Testis (tissue), 3 donors: ENCODE results near the gene AVL9. TPM values are rescaled to one million over a fixed set of nuclear protein-coding genes. Genes with fewer than 3 reads are reported as not detected.

Experiments used
- DNase-seq: peaks from one replicate; pipeline ENCODE4 v3.0.0-alpha.2; 2019
- H3K27ac ChIP-seq, 2 donors: fragments of 200-600 bp; sonication (generic); one replicate each; pipeline ENCODE4 v1.5.1; 2019
- H3K27me3 ChIP-seq: fragments of 200-600 bp; sonication (generic); one replicate; pipeline ENCODE4 v1.5.1; 2019
- H3K36me3 ChIP-seq: fragments of 200-600 bp; sonication (generic); one replicate; pipeline ENCODE4 v1.5.1; 2017; ENCODE audit warnings: low read depth; ENCODE audit errors: missing control alignments
- H3K4me1 ChIP-seq: fragments of 200-600 bp; sonication (generic); one replicate; pipeline ENCODE4 v1.5.1; 2019
- H3K4me3 ChIP-seq, 2 donors: fragments of 200-600 bp; sonication (generic); one replicate each; pipeline ENCODE4 v1.5.1; 2017 to 2019
- H3K9me3 ChIP-seq: fragments of 200-600 bp; sonication (generic); one replicate; pipeline ENCODE4 v1.5.1; 2017
- POLR2A ChIP-seq: fragments of 450-650 bp; IDR thresholded peaks from one replicate; pipeline ENCODE4 v1.6.1; 2017; ENCODE audit warnings: antibody characterized with exemption, mild to moderate bottlenecking, moderate library complexity
- WGBS, 2 donors: methylation state at CpG; one replicate each; pipeline ENCODE4 v1.1.5; 2018; 5-methylcytosine and 5-hydroxymethylcytosine counted together
- intact Hi-C: fragments of 100-400 bp; cut with DNase I; formaldehyde crosslinking; loops from one replicate; pipeline ENCODE4 v1.15.1; 2023; ENCODE audit warnings: low total_unique reads
- polyA plus RNA-seq: library from polyadenylated mRNA; stranded (reverse); fragments of 350-450 nt; fragmentation: Illumina TruSeq; extraction: RNeasy Lipid Tissue Mini Kit (QIAGEN cat#74804); gene quantifications from one replicate; pipeline ENCODE4 v1.2.3, GENCODE V29; 2014; ENCODE audit warnings: low read depth, low replicate concordance; ENCODE audit not compliant: insufficient read depth
- total RNA-seq, 2 donors: library from RNA; depleted of rRNA; stranded (reverse); fragments of >200 nt; gene quantifications; one replicate each; pipeline ENCODE4 v1.2.3, GENCODE V29; 2016
- TF ChIP-seq, protein P1 (sequence below), 3 experiments: fragments of 450-650 bp in 2 of 3; fragments of 200-600 bp in 1 of 3; sonication (generic) in 1 of 3; IDR thresholded peaks; one replicate each; pipeline ENCODE4 v1.5.1; 2016 to 2019; ENCODE audit warnings: antibody characterized with exemption in 3 of 3, mild to moderate bottlenecking in 2 of 3, moderate library complexity in 1 of 3

Gene AVL9
- total and polyA plus RNA-seq, 3 donors from 2014 or later = 27.5 to 49.1 (median 46.8) TPM

- intact Hi-C loops = no loop called here
- Histone ChIP-seq H3K9me3 (no peaks in the 10 kb centered on the region), H3K4me3 (no peak overlapping the region)
Measured at GRCh38 chr7:32605032-32605431, 109.7 kb downstream of the AVL9 start.

GRCh38 chr7:32609463-32609862 is 114.2 kb downstream of the AVL9 start:
- TF ChIP-seq, protein P1, sequence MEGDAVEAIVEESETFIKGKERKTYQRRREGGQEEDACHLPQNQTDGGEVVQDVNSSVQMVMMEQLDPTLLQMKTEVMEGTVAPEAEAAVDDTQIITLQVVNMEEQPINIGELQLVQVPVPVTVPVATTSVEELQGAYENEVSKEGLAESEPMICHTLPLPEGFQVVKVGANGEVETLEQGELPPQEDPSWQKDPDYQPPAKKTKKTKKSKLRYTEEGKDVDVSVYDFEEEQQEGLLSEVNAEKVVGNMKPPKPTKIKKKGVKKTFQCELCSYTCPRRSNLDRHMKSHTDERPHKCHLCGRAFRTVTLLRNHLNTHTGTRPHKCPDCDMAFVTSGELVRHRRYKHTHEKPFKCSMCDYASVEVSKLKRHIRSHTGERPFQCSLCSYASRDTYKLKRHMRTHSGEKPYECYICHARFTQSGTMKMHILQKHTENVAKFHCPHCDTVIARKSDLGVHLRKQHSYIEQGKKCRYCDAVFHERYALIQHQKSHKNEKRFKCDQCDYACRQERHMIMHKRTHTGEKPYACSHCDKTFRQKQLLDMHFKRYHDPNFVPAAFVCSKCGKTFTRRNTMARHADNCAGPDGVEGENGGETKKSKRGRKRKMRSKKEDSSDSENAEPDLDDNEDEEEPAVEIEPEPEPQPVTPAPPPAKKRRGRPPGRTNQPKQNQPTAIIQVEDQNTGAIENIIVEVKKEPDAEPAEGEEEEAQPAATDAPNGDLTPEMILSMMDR (IDR thresholded peaks at IDR 0.05) = no peak
- TF ChIP-seq POLR2A = no peak
- intact Hi-C loops = no loop called here
- Histone ChIP-seq H3K36me3 (no peaks in the 10 kb centered on the region), H3K9me3 (no peaks in the 10 kb centered on the region), H3K27me3 (no peaks in the 10 kb centered on the region), H3K27ac (no peak overlapping the region), H3K4me3 (no peak overlapping the region), H3K4me1 (no peaks in the 10 kb centered on the region)
- no peak for DNase-seq
- WGBS, 2 donors = 61 to 64% methylated on average over 4 of the region's 4 CpGs

More at GRCh38 chr7:32605032-32605431, 109.7 kb downstream of the AVL9 start:
- DNase-seq = no peak
- no peaks in the 10 kb centered on the region for H3K36me3 ChIP-seq
- no peak overlapping the region for H3K27ac ChIP-seq
- no peaks in the 10 kb centered on the region for H3K4me1 ChIP-seq
- TF ChIP-seq POLR2A = no peak
- TF ChIP-seq, protein P1 (IDR thresholded peaks at IDR 0.05) = no peak
- no peaks in the 10 kb centered on the region for H3K27me3 ChIP-seq

DNA sequence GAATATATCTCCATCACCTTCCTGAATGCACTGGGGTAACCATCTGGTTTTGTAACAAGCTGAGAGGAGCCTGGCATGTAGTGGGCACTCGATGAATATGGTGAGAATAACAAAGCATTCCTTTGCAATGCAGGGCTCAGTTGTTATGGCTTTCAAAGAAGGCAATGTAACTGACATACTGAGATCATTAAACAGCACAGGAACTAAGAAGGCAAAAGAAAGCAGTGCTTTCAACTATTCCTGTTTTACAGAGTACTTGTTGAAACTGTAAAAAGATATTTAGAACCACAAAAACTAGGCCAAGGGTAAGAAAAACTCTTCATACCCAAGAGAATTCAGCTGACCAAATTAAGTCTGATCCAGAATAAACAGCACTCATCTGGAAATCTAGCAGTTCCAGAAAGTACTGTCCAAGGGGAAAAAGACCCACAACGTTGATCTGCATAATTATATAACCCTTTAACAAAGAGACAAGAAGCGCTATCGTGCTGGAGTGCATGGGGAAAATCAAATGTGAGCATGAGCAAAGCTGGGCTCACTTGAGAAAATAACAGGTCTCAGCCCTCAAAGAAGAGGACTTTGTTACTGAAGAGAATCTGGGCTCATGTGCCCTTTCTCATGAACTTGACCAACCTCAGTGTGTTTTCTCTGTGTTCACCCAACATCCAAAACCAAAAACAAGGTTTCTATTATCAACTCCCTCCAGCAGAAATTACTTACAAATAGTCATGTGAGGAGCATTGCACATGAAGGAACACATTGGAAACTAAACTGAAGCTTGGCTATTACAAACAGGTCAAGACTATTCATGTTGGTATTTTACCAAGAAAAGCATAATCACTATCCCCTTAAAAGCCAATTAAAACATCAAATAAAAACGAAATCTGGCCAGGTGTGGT is 116.2 kb downstream of the AVL9 start:
- no peaks in the 10 kb centered on the region for H3K9me3 ChIP-seq
- H3K36me3 ChIP-seq = no peaks in the 10 kb centered on the region
- no peak for DNase-seq
- peak overlapping the region; percentile 28 to 61 for H3K27ac ChIP-seq
- H3K4me3 ChIP-seq = no peak overlapping the region
- WGBS, 2 donors = 48 to 60% methylated on average over 5 of the region's 5 CpGs
- H3K27me3 ChIP-seq = no peaks in the 10 kb centered on the region
- intact Hi-C loops = no loop called here
- TF ChIP-seq POLR2A = no peak
- TF ChIP-seq, protein P1 (IDR thresholded peaks at IDR 0.05) = no peak
- H3K4me1 ChIP-seq = no peaks in the 10 kb centered on the region

DNA sequence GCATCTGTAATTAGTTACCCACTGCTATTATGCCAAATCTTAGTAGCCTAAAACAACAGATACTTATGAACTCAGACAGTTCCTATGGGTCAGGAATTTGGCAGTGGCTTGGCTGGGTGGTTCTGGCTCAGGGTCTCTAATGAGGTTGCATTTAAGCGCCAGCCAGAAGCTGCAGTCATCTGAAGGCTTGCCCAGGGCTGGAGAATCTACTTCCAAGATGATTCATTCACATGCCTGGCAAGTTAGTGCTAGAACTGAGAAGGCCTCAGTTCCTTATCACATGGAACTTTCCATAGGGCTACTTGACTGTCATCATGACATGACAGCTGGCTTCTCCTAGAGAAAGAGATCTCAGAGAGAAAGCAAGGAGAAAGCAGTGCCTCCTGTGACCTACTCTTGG is 121.3 kb downstream of the AVL9 start:
- Histone ChIP-seq H3K27me3 (no peaks in the 10 kb centered on the region), H3K36me3 (no peaks in the 10 kb centered on the region), H3K27ac (no peak overlapping the region), H3K4me1 (no peaks in the 10 kb centered on the region), H3K4me3 (no peak overlapping the region), H3K9me3 (no peaks in the 10 kb centered on the region)
- 83 to 90% methylated on average over 1 of the region's 1 CpG for WGBS, 2 donors
- no peak for DNase-seq
- no peak for TF ChIP-seq POLR2A
- TF ChIP-seq, protein P1 (IDR thresholded peaks at IDR 0.05) = no peak
- intact Hi-C loops = no loop called here

DNA sequence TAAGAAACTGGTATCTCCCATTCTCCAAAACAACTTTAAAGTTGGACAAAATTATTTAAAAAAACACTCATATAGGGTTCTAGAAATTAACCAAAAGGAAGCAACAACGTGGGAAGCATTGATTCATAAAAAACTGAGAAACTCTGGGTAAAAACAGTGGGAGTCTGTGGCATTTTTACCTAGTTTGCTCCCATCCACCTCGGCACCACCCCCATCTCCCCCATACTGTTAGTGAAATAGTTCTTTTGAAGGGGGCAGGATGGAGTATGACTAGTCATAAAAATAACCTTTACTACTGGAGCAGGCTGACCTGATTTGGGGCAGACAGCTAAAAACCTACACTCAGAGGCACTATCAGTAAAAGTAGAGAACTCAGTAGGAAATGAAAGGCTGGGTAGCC is 123.2 kb downstream of the AVL9 start:
- Histone ChIP-seq H3K27ac (no peak overlapping the region), H3K4me1 (no peaks in the 10 kb centered on the region), H3K27me3 (no peaks in the 10 kb centered on the region), H3K36me3 (no peaks in the 10 kb centered on the region), H3K9me3 (no peaks in the 10 kb centered on the region), H3K4me3 (no peak overlapping the region)
- WGBS, 2 donors = 74 to 82% methylated on average over 2 of the region's 2 CpGs
- TF ChIP-seq, protein P1 (IDR thresholded peaks at IDR 0.05) = no peak
- TF ChIP-seq POLR2A = no peak
- intact Hi-C loops = no loop called here
- no peak for DNase-seq
